H9 (cell line): ENCODE measurements around the gene AMMECR1. TPM values are rescaled to one million over a fixed set of nuclear protein-coding genes. Genes with fewer than 3 reads are reported as not detected.

Experiments
- DNase-seq: peaks from one replicate; pipeline ENCODE4 v3.0.0-alpha.2; 2017
- H2AFZ ChIP-seq: one replicate; pipeline ENCODE4 v1.6.1; 2013; ENCODE audit warnings: mild to moderate bottlenecking, low read length, control low read depth, moderate library complexity
- H2AK5ac ChIP-seq: 2 replicates; pipeline ENCODE4 v1.6.1; 2013; ENCODE audit warnings: low read length, control low read depth, mixed read lengths; ENCODE audit not compliant: insufficient read length
- H2BK120ac ChIP-seq: one replicate; pipeline ENCODE4 v1.6.1; 2013; ENCODE audit warnings: low read depth, mild to moderate bottlenecking, low read length, control low read depth, inconsistent platforms; ENCODE audit not compliant: poor library complexity, severe bottlenecking
- H2BK12ac ChIP-seq: 2 replicates; pipeline ENCODE4 v1.6.1; 2013; ENCODE audit warnings: low read length, control low read depth, mixed read lengths, low read depth; ENCODE audit not compliant: insufficient read length
- H2BK15ac ChIP-seq: 2 replicates; pipeline ENCODE4 v1.6.1; 2013; ENCODE audit warnings: low read depth, low read length, control low read depth
- H2BK20ac ChIP-seq: one replicate; pipeline ENCODE4 v1.6.1; 2013; ENCODE audit warnings: low read depth, mild to moderate bottlenecking, low read length, control low read depth, inconsistent platforms; ENCODE audit not compliant: poor library complexity, severe bottlenecking
- H2BK5ac ChIP-seq: 2 replicates; pipeline ENCODE4 v1.6.1; 2013; ENCODE audit warnings: low read length, control low read depth, mixed read lengths; ENCODE audit not compliant: insufficient read length
- H3K14ac ChIP-seq: 2 replicates; pipeline ENCODE4 v1.6.1; 2013; ENCODE audit warnings: low read length, control low read depth; ENCODE audit not compliant: insufficient read depth
- H3K18ac ChIP-seq: 2 replicates; pipeline ENCODE4 v1.6.1; 2013; ENCODE audit warnings: low read depth, mild to moderate bottlenecking, mixed read lengths, low read length, control low read depth; ENCODE audit not compliant: insufficient read length
- H3K23ac ChIP-seq: 2 replicates; pipeline ENCODE4 v1.6.1; 2013; ENCODE audit warnings: low read length, control low read depth, mixed read lengths, low read depth; ENCODE audit not compliant: insufficient read length
- H3K23me2 ChIP-seq: 2 replicates; pipeline ENCODE4 v1.6.1; 2013; ENCODE audit warnings: low read depth, mild to moderate bottlenecking, mixed read lengths, low read length, control low read depth; ENCODE audit not compliant: insufficient read length, poor library complexity, severe bottlenecking
- H3K27ac ChIP-seq: 2 replicates; pipeline ENCODE4 v1.5.1; 2013; ENCODE audit warnings: low read length, control low read depth, mixed read lengths, low read depth; ENCODE audit not compliant: insufficient read length
- H3K27me3 ChIP-seq: 2 replicates; pipeline ENCODE4 v1.6.1; 2013; ENCODE audit warnings: low read length, control low read depth, inconsistent platforms; ENCODE audit not compliant: insufficient read depth
- H3K4ac ChIP-seq: 2 replicates; pipeline ENCODE4 v1.6.1; 2013; ENCODE audit warnings: low read depth, mild to moderate bottlenecking, control low read depth, inconsistent platforms, low read length, moderate library complexity
- H3K4me1 ChIP-seq: 2 replicates; pipeline ENCODE4 v1.6.1; 2013; ENCODE audit warnings: low read length, control low read depth, inconsistent platforms; ENCODE audit not compliant: insufficient read depth
- H3K4me2 ChIP-seq: 2 replicates; pipeline ENCODE4 v1.6.1; 2013; ENCODE audit warnings: low read length, control low read depth, mixed read lengths; ENCODE audit not compliant: insufficient read length, insufficient read depth
- H3K56ac ChIP-seq: 2 replicates; pipeline ENCODE4 v1.6.1; 2013; ENCODE audit warnings: low read depth, mild to moderate bottlenecking, mixed read lengths, low read length, control low read depth; ENCODE audit not compliant: insufficient read length
- H3K79me1 ChIP-seq: 2 replicates; pipeline ENCODE4 v1.6.1; 2013; ENCODE audit warnings: low read depth, mild to moderate bottlenecking, moderate library complexity, low read length, control low read depth, inconsistent platforms; ENCODE audit not compliant: insufficient read depth, poor library complexity, severe bottlenecking
- H3K79me2 ChIP-seq: 2 replicates; pipeline ENCODE4 v1.6.1; 2013; ENCODE audit warnings: low read length, control low read depth, inconsistent platforms; ENCODE audit not compliant: insufficient read depth
- H3K9ac ChIP-seq: 2 replicates; pipeline ENCODE4 v1.6.1; 2013; ENCODE audit warnings: low read length, control low read depth, mixed read lengths; ENCODE audit not compliant: insufficient read length; ENCODE audit errors: extremely low read depth
- H3K9me3 ChIP-seq: one replicate; pipeline ENCODE4 v1.6.1; 2013; ENCODE audit warnings: low read depth, low read length, inconsistent platforms; ENCODE audit not compliant: control insufficient read depth
- H3T11ph ChIP-seq: one replicate; pipeline ENCODE4 v1.6.1; 2013; ENCODE audit warnings: mild to moderate bottlenecking, low read length, control low read depth, inconsistent platforms
- H4K20me1 ChIP-seq: one replicate; pipeline ENCODE4 v1.6.1; 2013; ENCODE audit not compliant: control insufficient read depth, insufficient read length, insufficient read depth
- H4K5ac ChIP-seq: 2 replicates; pipeline ENCODE4 v1.6.1; 2013; ENCODE audit warnings: low read depth, mild to moderate bottlenecking, mixed read lengths, low read length, control low read depth; ENCODE audit not compliant: insufficient read length
- H4K8ac ChIP-seq: replicated peaks from 2 replicates; pipeline ENCODE4 v1.6.1; 2013; ENCODE audit warnings: low read length, control low read depth, mixed read lengths, low read depth; ENCODE audit not compliant: insufficient read length
- H4K91ac ChIP-seq: 2 replicates; pipeline ENCODE4 v1.6.1; 2013; ENCODE audit warnings: low read depth, mild to moderate bottlenecking, moderate library complexity, mixed read lengths, low read length, control low read depth; ENCODE audit not compliant: insufficient read length
- H3K27ac Mint-ChIP-seq, 3 experiments: 2 replicates in 2 of 3; 3 replicates in 1 of 3; pipeline ENCODE4 v1.8.0; 2020 to 2021; ENCODE audit warnings: mixed read lengths in 3 of 3, mild to moderate bottlenecking in 1 of 3, moderate library complexity in 1 of 3
- H3K27me3 Mint-ChIP-seq: 2 replicates; pipeline ENCODE4 v1.8.0; 2021; ENCODE audit warnings: low read depth, mild to moderate bottlenecking, moderate library complexity, mixed read lengths
- H3K36me3 Mint-ChIP-seq, 3 experiments: 2 replicates in 2 of 3; 3 replicates in 1 of 3; pipeline ENCODE4 v1.8.0; 2020 to 2021; ENCODE audit warnings: low read depth in 3 of 3, mixed read lengths in 3 of 3; ENCODE audit not compliant: insufficient read depth in 1 of 3
- H3K4me1 Mint-ChIP-seq, 2 experiments: 2 replicates each; pipeline ENCODE4 v1.8.0; 2020; ENCODE audit warnings: mixed read lengths in 2 of 2
- H3K4me3 Mint-ChIP-seq, 2 experiments: 2 replicates in 1 of 2; 3 replicates in 1 of 2; pipeline ENCODE4 v1.8.0; 2020 to 2021; ENCODE audit warnings: mild to moderate bottlenecking in 2 of 2, mixed read lengths in 2 of 2, moderate library complexity in 1 of 2
- H3K9me3 Mint-ChIP-seq, 2 experiments: 2 replicates in 1 of 2; 3 replicates in 1 of 2; pipeline ENCODE4 v1.8.0; 2020; ENCODE audit warnings: mild to moderate bottlenecking in 2 of 2, mixed read lengths in 2 of 2, moderate library complexity in 1 of 2
- WGBS: extraction: QIAGEN DNeasy Blood & Tissue Kit; methylation state at CpG from one replicate; pipeline ENCODE4 v1.1.7; 2013; ENCODE audit warnings: missing lambda C conversion rate, low lambda C conversion rate, mixed read lengths; ENCODE audit not compliant: insufficient read length; ENCODE audit errors: extremely low coverage; 5-methylcytosine and 5-hydroxymethylcytosine counted together
- total RNA-seq: library from RNA; stranded (reverse); gene quantifications from 2 replicates; pipeline ENCODE4 v1.2.1, GENCODE V29; 2021
- TF ChIP-seq, protein P1 (sequence below): fragments of 200-600 bp; sonication (generic); conservative IDR thresholded peaks from 3 replicates; pipeline ENCODE4 v1.8.0; 2021; ENCODE audit warnings: antibody characterized with exemption, mild to moderate bottlenecking

Gene AMMECR1
- total RNA-seq, 1 experiment from 2014 or later: 28.5 TPM

DNA sequence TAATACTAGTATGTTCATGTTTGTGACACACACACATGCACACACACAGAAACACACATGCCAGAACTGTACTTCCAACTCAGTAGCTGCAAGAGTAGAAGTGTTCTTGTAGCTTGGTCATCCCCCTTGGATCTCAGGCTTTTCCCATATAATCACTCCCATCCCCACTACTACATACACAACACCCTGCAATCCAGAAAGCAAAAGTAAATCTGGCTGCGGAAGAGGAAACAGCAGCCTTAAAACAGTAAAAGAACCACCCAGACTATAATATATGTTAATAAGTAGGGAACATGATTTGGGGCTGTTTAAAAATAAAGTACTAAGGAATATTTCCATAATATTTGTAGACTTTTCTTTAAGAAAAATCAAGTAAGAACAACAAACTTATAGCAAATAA is 103.2 kb downstream of the AMMECR1 start:
- Mint-ChIP-seq H3K4me1 (peaks cover 8 to 13% of the 10 kb centered on the region in 2 experiments), H3K27ac (no peak overlapping the region), H3K27me3 (no peaks in the 10 kb centered on the region), H3K9me3 (no peaks in the 10 kb centered on the region), H3K36me3 (no peaks in the 10 kb centered on the region; a peak in 1 of 7 replicates), H3K4me3 (no peak overlapping the region)
- Histone ChIP-seq H3K18ac (no peak overlapping the region), H2BK12ac (no peak overlapping the region), H3K79me1 (no peaks in the 10 kb centered on the region), H4K8ac (no peak overlapping the region), H4K20me1 (no peaks in the 10 kb centered on the region), H2BK5ac (no peak overlapping the region), H2BK15ac (no peak overlapping the region), H2BK120ac (no peak overlapping the region), H3K27me3 (no peaks in the 10 kb centered on the region), H3K27ac (no peak overlapping the region), H3T11ph (no peak overlapping the region), H3K9me3 (no peaks in the 10 kb centered on the region), H3K9ac (no peak overlapping the region), H3K4ac (no peak overlapping the region), H3K23ac (no peak overlapping the region), H2AK5ac (no peak overlapping the region), H4K5ac (no peak overlapping the region), H3K79me2 (no peaks in the 10 kb centered on the region), H3K4me2 (no peak overlapping the region), H3K23me2 (no peaks in the 10 kb centered on the region), H3K4me1 (no peaks in the 10 kb centered on the region; the same call in 1 of the 2 replicates), H4K91ac (no peak overlapping the region), H2BK20ac (no peak overlapping the region), H3K14ac (no peak overlapping the region), H2AFZ (no peak overlapping the region), H3K56ac (no peak overlapping the region)
- DNase-seq: no peak
- no CpG with 5 or more reads among the region's 1 CpG for WGBS
- TF ChIP-seq, protein P1, sequence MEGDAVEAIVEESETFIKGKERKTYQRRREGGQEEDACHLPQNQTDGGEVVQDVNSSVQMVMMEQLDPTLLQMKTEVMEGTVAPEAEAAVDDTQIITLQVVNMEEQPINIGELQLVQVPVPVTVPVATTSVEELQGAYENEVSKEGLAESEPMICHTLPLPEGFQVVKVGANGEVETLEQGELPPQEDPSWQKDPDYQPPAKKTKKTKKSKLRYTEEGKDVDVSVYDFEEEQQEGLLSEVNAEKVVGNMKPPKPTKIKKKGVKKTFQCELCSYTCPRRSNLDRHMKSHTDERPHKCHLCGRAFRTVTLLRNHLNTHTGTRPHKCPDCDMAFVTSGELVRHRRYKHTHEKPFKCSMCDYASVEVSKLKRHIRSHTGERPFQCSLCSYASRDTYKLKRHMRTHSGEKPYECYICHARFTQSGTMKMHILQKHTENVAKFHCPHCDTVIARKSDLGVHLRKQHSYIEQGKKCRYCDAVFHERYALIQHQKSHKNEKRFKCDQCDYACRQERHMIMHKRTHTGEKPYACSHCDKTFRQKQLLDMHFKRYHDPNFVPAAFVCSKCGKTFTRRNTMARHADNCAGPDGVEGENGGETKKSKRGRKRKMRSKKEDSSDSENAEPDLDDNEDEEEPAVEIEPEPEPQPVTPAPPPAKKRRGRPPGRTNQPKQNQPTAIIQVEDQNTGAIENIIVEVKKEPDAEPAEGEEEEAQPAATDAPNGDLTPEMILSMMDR: no peak
